ENCODE data around the gene SNTG2.

- TF ChIP-seq CTCF (IDR thresholded peaks at IDR 0.05 in 8 of 11, conservative IDR thresholded peaks at IDR 0.05 in 3 of 11) (no peak), POLR2AphosphoS5 (IDR thresholded peaks at IDR 0.05) (no peak), POLR2A (IDR thresholded peaks at IDR 0.05) (no peak)
Measured at GRCh38 chr2:1256632-1257324, 306.1 kb downstream of the SNTG2 start.

All from spleen (tissue), 7 donors.